HepG2 (cell line): ENCODE measurements around the gene CENPK. TPM values are rescaled to one million over a fixed set of nuclear protein-coding genes. Genes with fewer than 3 reads are reported as not detected.

ENCODE experiments used
- ARNT ChIP-seq: fragments of 450-650 bp; IDR thresholded peaks from 2 replicates; pipeline ENCODE4 v1.6.1; 2017
- ATM ChIP-seq: fragments of 450-650 bp; IDR thresholded peaks from 2 replicates; pipeline ENCODE4 v1.7.1; 2017; ENCODE audit warnings: mild to moderate bottlenecking, borderline replicate concordance
- CHD4 ChIP-seq: fragments of 200-600 bp; sonication (generic); IDR thresholded peaks from 2 replicates; pipeline ENCODE4 v1.7.0; 2017; ENCODE audit warnings: mild to moderate bottlenecking, low read length, borderline replicate concordance
- DNMT1 ChIP-seq: sonication (generic); formaldehyde crosslinking; IDR thresholded peaks from 2 replicates; pipeline ENCODE4 v1.5.1; 2020; ENCODE audit warnings: mild to moderate bottlenecking, missing genetic modification reagents
- EP300 ChIP-seq, 3 experiments: sonication (generic) in 1 of 3; formaldehyde crosslinking in 1 of 3; IDR thresholded peaks; 2 replicates each; pipeline versions ENCODE4 v1.5.1 to v1.6.1; 2011 to 2020; ENCODE audit warnings: low read depth in 2 of 3, low read length in 2 of 3, borderline replicate concordance in 1 of 3, improper control_type of control experiment in 1 of 3, mild to moderate bottlenecking in 1 of 3, missing genetic modification reagents in 1 of 3, moderate library complexity in 1 of 3
- GATAD1 ChIP-seq: IDR thresholded peaks from 2 replicates; pipeline ENCODE4 v1.6.1; 2016; ENCODE audit warnings: missing genetic modification reagents, missing compliant biosample characterization
- KDM5A ChIP-seq: fragments of 200-600 bp; sonication (generic); IDR thresholded peaks from 2 replicates; pipeline ENCODE4 v1.7.0; 2018; ENCODE audit warnings: antibody characterized with exemption, mild to moderate bottlenecking, low read length, borderline replicate concordance
- KLF6 ChIP-seq: IDR thresholded peaks from 2 replicates; pipeline ENCODE4 v1.8.0; 2016; ENCODE audit warnings: missing biosample characterization, missing genetic modification reagents
- MTERF4 ChIP-seq: sonication (generic); formaldehyde crosslinking; IDR thresholded peaks from 2 replicates; pipeline ENCODE4 v1.8.0; 2023; ENCODE audit warnings: mild to moderate bottlenecking, missing genetic modification reagents
- MXD3 ChIP-seq: IDR thresholded peaks from 2 replicates; pipeline ENCODE4 v1.6.1; 2016; ENCODE audit warnings: mild to moderate bottlenecking, missing biosample characterization, missing genetic modification reagents
- NAIF1 ChIP-seq: sonication (generic); formaldehyde crosslinking; IDR thresholded peaks from 2 replicates; pipeline ENCODE4 v1.5.0; 2020; ENCODE audit warnings: mild to moderate bottlenecking, missing genetic modification reagents, borderline replicate concordance
- NCOA2 ChIP-seq: sonication (generic); formaldehyde crosslinking; IDR thresholded peaks from 2 replicates; pipeline ENCODE4 v1.8.0; 2022; ENCODE audit warnings: inconsistent platforms
- PRDM4 ChIP-seq: sonication (generic); formaldehyde crosslinking; IDR thresholded peaks from 2 replicates; pipeline ENCODE4 v1.9.0; 2021; ENCODE audit warnings: missing genetic modification reagents, borderline replicate concordance
- SAFB2 ChIP-seq: sonication (generic); formaldehyde crosslinking; IDR thresholded peaks from 2 replicates; pipeline ENCODE4 v1.5.1; 2020; ENCODE audit warnings: missing genetic modification reagents, low read depth, mild to moderate bottlenecking, borderline replicate concordance
- SIN3A ChIP-seq: IDR thresholded peaks from 2 replicates; pipeline ENCODE4 v1.6.1; 2011; ENCODE audit warnings: low read depth, mild to moderate bottlenecking, control low read depth, low read length, borderline replicate concordance
- SOX13 ChIP-seq, 3 experiments: fragments of 450-650 bp in 1 of 3; sonication (generic) in 1 of 3; formaldehyde crosslinking in 1 of 3; IDR thresholded peaks in 2 of 3; conservative IDR thresholded peaks in 1 of 3; 2 replicates each; pipeline versions ENCODE4 v1.5.0 to v1.6.1; 2016 to 2020; ENCODE audit warnings: antibody characterized with exemption in 1 of 3, mild to moderate bottlenecking in 1 of 3, missing compliant biosample characterization in 1 of 3, missing genetic modification reagents in 1 of 3, moderate library complexity in 1 of 3
- SUZ12 ChIP-seq: fragments of 150-350 bp; IDR thresholded peaks from 2 replicates; pipeline ENCODE4 v1.6.1; 2014; ENCODE audit warnings: low read depth, low read length
- ZFP36L1 ChIP-seq: sonication (generic); formaldehyde crosslinking; IDR thresholded peaks from 2 replicates; pipeline ENCODE4 v1.8.0; 2022; ENCODE audit warnings: mild to moderate bottlenecking, missing genetic modification reagents, moderate library complexity
- ZFP37 ChIP-seq: sonication (generic); formaldehyde crosslinking; IDR thresholded peaks from 2 replicates; pipeline ENCODE4 v1.4.0; 2020; ENCODE audit warnings: missing genetic modification reagents, borderline replicate concordance
- ZFP62 ChIP-seq: sonication (generic); formaldehyde crosslinking; IDR thresholded peaks from 2 replicates; pipeline ENCODE4 v1.4.0; 2020; ENCODE audit warnings: missing genetic modification reagents
- ZMAT3 ChIP-seq: sonication (generic); formaldehyde crosslinking; conservative IDR thresholded peaks from 2 replicates; pipeline ENCODE4 v1.7.0; 2021; ENCODE audit warnings: missing genetic modification reagents
- ZNF430 ChIP-seq: sonication (generic); formaldehyde crosslinking; IDR thresholded peaks from 2 replicates; pipeline ENCODE4 v1.9.0; 2021; ENCODE audit warnings: mild to moderate bottlenecking, missing genetic modification reagents
- ZNF737 ChIP-seq: sonication (generic); formaldehyde crosslinking; IDR thresholded peaks from 2 replicates; pipeline ENCODE4 v1.5.0; 2020; ENCODE audit warnings: missing genetic modification reagents, mild to moderate bottlenecking, borderline replicate concordance
- ZSCAN9 ChIP-seq: IDR thresholded peaks from 2 replicates; pipeline ENCODE4 v1.6.1; 2016; ENCODE audit warnings: borderline replicate concordance
- polyA plus RNA-seq, 8 experiments: library from polyadenylated mRNA; depleted of rRNA in 3 of 8; stranded (reverse) in 7 of 8; unstranded in 1 of 8; fragments of >200 nt; fragmentation: Illumina TruSeq in 4 of 8; extraction: Trizol in 4 of 8; gene quantifications; 2 replicates each; pipeline versions ENCODE4 v1.2.1 to v1.2.3, GENCODE V29; 2011 to 2016; ENCODE audit warnings: low read depth in 4 of 8, missing spikeins in 1 of 8, mixed read lengths in 1 of 8; ENCODE audit not compliant: insufficient read depth in 1 of 8
- total RNA-seq, 5 experiments: library from RNA; depleted of rRNA; stranded (reverse); fragments of >200 nt; fragmentation: Illumina TruSeq; extraction: Trizol; gene quantifications; 2 replicates each; pipeline ENCODE4 v1.2.3, GENCODE V29; 2016; ENCODE audit warnings: low read depth in 1 of 5

Gene CENPK
- total and polyA plus RNA-seq, 2 of the 13 experiments (the other 11 are each of a cell fraction or from before 2014, with no cell fraction given): 14.3 to 54.4 TPM

- 0 out of 2 replicates have a peak, but pooled peaks have one; percentile 34 for TF ChIP-seq SOX13 (IDR thresholded peaks at IDR 0.05)
- peak in 1 of 2 experiments; percentile 8; a peak in 2 of 4 replicates for TF ChIP-seq SOX13 (CRISPR knock-in tag; conservative IDR thresholded peaks at IDR 0.05 in 1 of 2, IDR thresholded peaks at IDR 0.05 in 1 of 2)
- no peak; the same call in 1 of the 2 replicates for TF ChIP-seq SAFB2 (CRISPR knock-in tag)
- TF ChIP-seq ZFP37 (CRISPR knock-in tag): no peak
- peak; percentile 68; the same call in 1 of the 2 replicates for TF ChIP-seq ZNF430 (CRISPR knock-in tag)
- TF ChIP-seq ARNT: no peak
- TF ChIP-seq ATM: no peak
- peak; percentile 99 for TF ChIP-seq KDM5A
- no peak for TF ChIP-seq KLF6 (CRISPR knock-in tag)
- TF ChIP-seq ZMAT3 (CRISPR knock-in tag): 0 out of 2 replicates have a peak, but pooled peaks have one; percentile 27
- TF ChIP-seq NAIF1: peak; percentile 92
- no peak for TF ChIP-seq PRDM4 (CRISPR knock-in tag)
- TF ChIP-seq EP300 (IDR thresholded peaks at IDR 0.05; ENCODE audit: low read depth in 2 of 2, low read length in 2 of 2): no peak; a peak in 1 of 4 replicates
- no peak for TF ChIP-seq EP300 (CRISPR knock-in tag; IDR thresholded peaks at IDR 0.05; ENCODE audit: borderline replicate concordance)
- peak; percentile 100 for TF ChIP-seq GATAD1 (CRISPR knock-in tag)
- TF ChIP-seq ZFP62 (CRISPR knock-in tag): no peak
- TF ChIP-seq ZFP36L1 (CRISPR knock-in tag): peak; percentile 68; the same call in 1 of the 2 replicates
- peak; percentile 82 for TF ChIP-seq MTERF4 (CRISPR knock-in tag)
- no peak; the same call in 1 of the 2 replicates for TF ChIP-seq NCOA2 (CRISPR knock-in tag)
- no peak for TF ChIP-seq ZNF737
- TF ChIP-seq CHD4: no peak
- peak; percentile 91; the same call in 1 of the 2 replicates for TF ChIP-seq SIN3A
- peak; percentile 75 for TF ChIP-seq ZSCAN9 (CRISPR knock-in tag)
- peak; percentile 58 for TF ChIP-seq MXD3 (CRISPR knock-in tag)
- TF ChIP-seq DNMT1 (CRISPR knock-in tag): no peak
- no peak for TF ChIP-seq SUZ12
These were observed at the start of gene CENPK, which contains the start of gene PPWD1 (continued) for GRCh38 chr5:65562731-65563701.
